Memory B cell (primary cell): Measurements from ENCODE around the gene PNPLA5.

ENCODE experiments used
- ATAC-seq: fragments of 150-1000 bp; cut with Tn5 transposase; 2 replicates; pipeline ENCODE4 v1.10.0; 2021; ENCODE audit warnings: low read depth, mild to moderate bottlenecking, moderate library complexity
- DNase-seq, 2 donors: peaks; one replicate each; pipeline ENCODE4 v3.0.0; 2022; ENCODE audit warnings: low spot score in 2 of 2
- H3K27ac Mint-ChIP-seq: one replicate; pipeline ENCODE4 v1.8.0; 2022; ENCODE audit warnings: mild to moderate bottlenecking, moderate library complexity, mixed read lengths
- H3K27me3 Mint-ChIP-seq: one replicate; pipeline ENCODE4 v1.8.0; 2022; ENCODE audit warnings: mixed read lengths
- H3K36me3 Mint-ChIP-seq: one replicate; pipeline ENCODE4 v1.8.0; 2022; ENCODE audit warnings: mild to moderate bottlenecking, mixed read lengths
- H3K4me1 Mint-ChIP-seq: one replicate; pipeline ENCODE4 v1.8.0; 2022; ENCODE audit warnings: mixed read lengths
- H3K4me3 Mint-ChIP-seq: one replicate; pipeline ENCODE4 v1.8.0; 2022; ENCODE audit warnings: mild to moderate bottlenecking, moderate library complexity, mixed read lengths
- H3K9me3 Mint-ChIP-seq: one replicate; pipeline ENCODE4 v1.8.0; 2022; ENCODE audit warnings: mixed read lengths

PNPLA5 gene

DNA sequence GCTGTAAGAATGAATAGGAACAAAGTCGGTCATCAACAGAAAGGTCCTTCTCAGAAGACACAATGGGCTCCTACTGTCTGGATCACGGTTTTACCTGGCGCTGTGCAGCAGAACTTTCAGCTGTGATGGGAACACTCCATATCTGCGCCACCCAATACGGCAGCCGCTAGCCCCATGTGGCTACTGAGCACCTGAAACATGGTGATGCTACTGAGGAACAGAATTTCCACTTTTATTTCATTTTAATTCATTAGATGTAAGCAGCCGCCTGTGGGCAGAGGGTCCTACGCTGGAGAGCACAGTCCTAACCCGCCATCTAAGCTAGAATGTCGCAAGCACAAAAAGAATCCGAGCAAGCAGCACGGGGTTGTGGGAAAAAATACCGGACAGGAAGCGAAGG, 32.2 kb downstream of the PNPLA5 start:
- ATAC-seq (no peak), DNase-seq (no peak)
- peaks cover 9% of the 10 kb centered on the region for H3K9me3 Mint-ChIP-seq
- H3K27ac Mint-ChIP-seq, result no peak overlapping the region
- H3K4me1 Mint-ChIP-seq, result no peaks in the 10 kb centered on the region
- peaks cover 19% of the 10 kb centered on the region for H3K27me3 Mint-ChIP-seq
- H3K36me3 Mint-ChIP-seq, result peaks cover 3% of the 10 kb centered on the region
- H3K4me3 Mint-ChIP-seq, result no peak overlapping the region

DNA sequence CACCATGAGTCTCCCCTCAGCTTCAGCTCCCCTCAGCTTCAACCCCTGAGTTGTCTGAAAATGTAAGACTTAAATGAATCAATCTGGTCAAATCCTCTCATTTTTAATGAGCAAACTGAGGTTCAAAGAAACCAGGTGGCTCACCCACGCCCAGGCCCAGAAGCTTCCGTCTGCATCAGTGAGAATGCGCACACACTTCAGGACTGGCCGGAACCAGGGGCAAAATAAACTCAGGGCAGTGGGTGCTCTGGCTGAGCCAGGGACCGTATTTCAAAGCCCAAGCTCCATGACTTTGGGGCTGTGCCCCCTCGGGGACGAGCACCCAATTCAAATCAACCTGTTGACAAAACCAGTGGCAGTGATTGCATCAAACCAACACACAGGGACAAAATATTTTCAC, 32.6 kb downstream of the PNPLA5 start:
- Mint-ChIP-seq H3K4me3 (no peak overlapping the region), H3K9me3 (peaks cover 9% of the 10 kb centered on the region), H3K36me3 (peaks cover 3% of the 10 kb centered on the region), H3K27me3 (peaks cover 19% of the 10 kb centered on the region), H3K27ac (no peak overlapping the region), H3K4me1 (no peaks in the 10 kb centered on the region)
- ATAC-seq (no peak), DNase-seq (no peak)

GRCh38 chr22:43858156-43858895, 33.5 kb downstream of the PNPLA5 start:
- ATAC-seq (no peak), DNase-seq (no peak)
- H3K36me3 Mint-ChIP-seq, result peaks cover 3% of the 10 kb centered on the region
- H3K27me3 Mint-ChIP-seq, result peaks cover 13% of the 10 kb centered on the region
- H3K4me1 Mint-ChIP-seq, result no peaks in the 10 kb centered on the region
- H3K27ac Mint-ChIP-seq, result no peak overlapping the region
- peaks cover 9% of the 10 kb centered on the region for H3K9me3 Mint-ChIP-seq
- no peak overlapping the region for H3K4me3 Mint-ChIP-seq

- no peak for DNase-seq
- Mint-ChIP-seq H3K4me3 (no peak overlapping the region), H3K9me3 (peaks cover 9% of the 10 kb centered on the region), H3K36me3 (peaks cover 3% of the 10 kb centered on the region), H3K4me1 (no peaks in the 10 kb centered on the region), H3K27me3 (peaks cover 13% of the 10 kb centered on the region), H3K27ac (no peak overlapping the region)
- no peak for ATAC-seq
Observed at GRCh38 chr22:43857367-43857766, 34.4 kb downstream of the PNPLA5 start.

DNA sequence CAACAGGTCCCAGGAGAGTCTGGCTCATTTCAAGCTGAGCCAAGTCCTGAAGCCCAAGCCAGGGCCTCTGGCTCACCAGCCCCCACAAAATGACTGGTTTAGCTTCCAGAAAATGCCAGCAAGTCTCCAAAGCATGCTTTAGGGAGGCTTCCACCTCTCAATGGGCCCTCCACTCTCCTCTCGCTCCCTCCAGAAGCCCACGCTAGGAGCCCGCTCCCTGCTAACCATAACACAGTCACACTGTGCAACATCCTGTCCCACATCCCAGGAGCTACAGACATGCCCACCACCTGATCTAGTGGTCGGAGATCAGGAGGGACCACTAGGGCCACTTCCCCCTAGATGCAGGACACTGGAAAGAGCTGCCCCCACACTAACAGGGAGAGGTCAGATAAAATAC, 36.4 kb downstream of the PNPLA5 start:
- Mint-ChIP-seq H3K9me3 (peaks cover 9% of the 10 kb centered on the region), H3K27ac (no peak overlapping the region), H3K27me3 (peaks cover 15% of the 10 kb centered on the region)

DNA sequence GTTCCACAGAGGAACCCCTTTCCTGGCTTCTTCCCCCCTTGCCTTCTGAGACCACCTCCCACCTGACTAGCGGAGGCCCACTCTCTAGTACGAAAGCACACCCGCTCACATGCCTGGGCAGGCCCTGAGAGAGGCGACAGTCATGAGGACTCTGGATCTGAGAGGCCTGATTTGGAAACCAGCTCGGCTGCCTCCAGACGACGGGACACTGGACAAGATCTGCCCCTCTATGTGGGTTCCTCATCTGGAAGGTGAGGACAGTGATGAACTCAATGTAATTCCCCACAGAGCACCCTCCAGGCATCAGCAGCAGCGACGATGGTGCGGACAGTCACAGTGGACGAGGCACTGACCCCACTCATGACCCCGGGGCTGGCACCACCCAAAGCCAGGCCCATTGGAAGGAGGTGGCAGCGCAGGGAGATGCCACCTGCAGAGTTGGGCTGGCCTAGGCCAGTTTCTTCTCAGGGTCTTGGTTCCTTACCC, 37.0 kb downstream of the PNPLA5 start:
- no peak overlapping the region for H3K27ac Mint-ChIP-seq
- no peak overlapping the region for H3K4me3 Mint-ChIP-seq
- no peak for DNase-seq
- peaks cover 15% of the 10 kb centered on the region for H3K27me3 Mint-ChIP-seq
- peaks cover 9% of the 10 kb centered on the region for H3K9me3 Mint-ChIP-seq
- H3K36me3 Mint-ChIP-seq, result peaks cover 3% of the 10 kb centered on the region
- ATAC-seq, result no peak
- H3K4me1 Mint-ChIP-seq, result no peaks in the 10 kb centered on the region

More for the DNA sequence above, 36.4 kb downstream of the PNPLA5 start:
- Mint-ChIP-seq H3K4me1 (no peaks in the 10 kb centered on the region), H3K36me3 (peaks cover 3% of the 10 kb centered on the region), H3K4me3 (no peak overlapping the region)
- no peak for ATAC-seq
- DNase-seq, result no peak

DNA sequence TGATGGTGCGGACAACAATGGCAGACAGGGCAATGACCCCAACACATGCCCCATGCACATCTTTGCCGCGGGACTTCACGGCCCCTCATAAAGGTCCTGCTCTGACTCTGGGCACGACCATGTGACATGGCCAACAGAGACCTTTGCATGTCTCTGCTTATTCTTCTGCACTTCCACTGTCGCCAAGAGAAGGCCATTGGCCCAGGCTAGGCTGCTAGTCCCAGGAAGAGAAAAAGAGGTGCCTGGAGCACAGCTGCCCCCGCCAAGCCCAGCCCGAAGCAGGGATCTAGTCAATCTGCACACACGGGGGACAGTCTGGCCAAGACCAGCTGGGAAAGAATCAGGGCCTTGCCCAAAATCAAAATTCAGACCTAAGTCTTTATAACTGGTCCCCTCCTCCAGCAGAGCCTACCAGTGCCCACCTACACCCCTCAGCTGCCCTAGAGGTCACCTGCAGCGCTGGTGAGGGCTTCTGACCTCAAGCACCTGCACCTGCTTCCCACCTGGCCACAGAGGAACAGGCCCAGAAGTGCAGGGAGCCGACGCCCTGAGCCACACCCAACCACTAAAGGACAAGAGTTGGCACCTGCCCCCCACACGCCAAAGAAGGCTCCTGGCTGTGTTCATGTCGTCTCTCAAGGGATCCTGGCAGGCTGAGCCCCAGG, 37.6 kb downstream of the PNPLA5 start:
- Mint-ChIP-seq H3K36me3 (peaks cover 3% of the 10 kb centered on the region), H3K4me3 (no peak overlapping the region), H3K9me3 (peaks cover 9% of the 10 kb centered on the region), H3K27me3 (peaks cover 15% of the 10 kb centered on the region), H3K27ac (no peak overlapping the region), H3K4me1 (no peaks in the 10 kb centered on the region)
- no peak for DNase-seq
- ATAC-seq, result no peak

DNA sequence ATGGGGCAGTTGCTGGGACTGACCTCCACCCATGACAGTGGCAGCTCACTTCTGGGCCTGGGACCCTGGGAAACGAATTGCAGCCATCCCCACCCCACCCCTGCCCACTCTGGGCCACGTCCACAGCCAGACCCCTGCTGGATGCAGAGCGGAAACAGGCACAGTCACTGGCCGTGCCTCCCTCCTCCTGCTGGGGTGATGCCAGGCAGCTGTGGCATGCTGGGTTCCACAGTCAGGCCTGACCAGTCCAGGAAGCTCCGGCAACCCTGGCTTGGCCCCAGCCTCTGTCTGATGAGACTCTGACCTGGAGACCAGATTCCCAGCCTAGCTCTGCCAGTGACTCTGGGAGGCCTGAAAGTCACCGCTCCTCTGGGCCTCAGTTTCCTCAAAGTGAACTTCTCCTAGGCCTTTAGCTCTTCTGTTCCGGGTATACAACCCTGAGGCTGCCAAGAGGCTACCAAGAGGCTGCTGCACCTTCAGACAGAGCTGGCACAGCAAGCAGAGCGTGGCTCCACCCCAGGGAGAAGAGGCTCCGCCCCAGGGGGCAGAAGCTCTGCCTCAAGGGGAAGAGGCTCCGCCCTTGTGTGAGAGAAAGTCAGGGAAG, 38.4 kb downstream of the PNPLA5 start:
- no peak overlapping the region for H3K4me3 Mint-ChIP-seq

GRCh38 chr22:43852573-43853327, 39.1 kb downstream of the PNPLA5 start:
- H3K4me3 Mint-ChIP-seq, result no peak overlapping the region
- H3K27ac Mint-ChIP-seq, result no peak overlapping the region
- DNase-seq, result no peak
- no peak for ATAC-seq
- peaks cover 9% of the 10 kb centered on the region for H3K9me3 Mint-ChIP-seq
- no peaks in the 10 kb centered on the region for H3K4me1 Mint-ChIP-seq
- peaks cover 3% of the 10 kb centered on the region for H3K36me3 Mint-ChIP-seq
- H3K27me3 Mint-ChIP-seq, result peaks cover 16% of the 10 kb centered on the region

More for the DNA sequence above, 38.4 kb downstream of the PNPLA5 start:
- Mint-ChIP-seq H3K4me1 (no peaks in the 10 kb centered on the region), H3K9me3 (peaks cover 9% of the 10 kb centered on the region), H3K27me3 (peaks cover 16% of the 10 kb centered on the region), H3K27ac (no peak overlapping the region), H3K36me3 (peaks cover 3% of the 10 kb centered on the region)
- no peak for DNase-seq
- no peak for ATAC-seq

GRCh38 chr22:43851979-43852307, 39.9 kb downstream of the PNPLA5 start:
- Mint-ChIP-seq H3K4me1 (no peaks in the 10 kb centered on the region), H3K9me3 (peaks cover 4% of the 10 kb centered on the region), H3K27ac (no peak overlapping the region), H3K36me3 (peaks cover 2% of the 10 kb centered on the region), H3K4me3 (no peak overlapping the region), H3K27me3 (peaks cover 14% of the 10 kb centered on the region)
- no peak for DNase-seq
- ATAC-seq, result no peak

DNA sequence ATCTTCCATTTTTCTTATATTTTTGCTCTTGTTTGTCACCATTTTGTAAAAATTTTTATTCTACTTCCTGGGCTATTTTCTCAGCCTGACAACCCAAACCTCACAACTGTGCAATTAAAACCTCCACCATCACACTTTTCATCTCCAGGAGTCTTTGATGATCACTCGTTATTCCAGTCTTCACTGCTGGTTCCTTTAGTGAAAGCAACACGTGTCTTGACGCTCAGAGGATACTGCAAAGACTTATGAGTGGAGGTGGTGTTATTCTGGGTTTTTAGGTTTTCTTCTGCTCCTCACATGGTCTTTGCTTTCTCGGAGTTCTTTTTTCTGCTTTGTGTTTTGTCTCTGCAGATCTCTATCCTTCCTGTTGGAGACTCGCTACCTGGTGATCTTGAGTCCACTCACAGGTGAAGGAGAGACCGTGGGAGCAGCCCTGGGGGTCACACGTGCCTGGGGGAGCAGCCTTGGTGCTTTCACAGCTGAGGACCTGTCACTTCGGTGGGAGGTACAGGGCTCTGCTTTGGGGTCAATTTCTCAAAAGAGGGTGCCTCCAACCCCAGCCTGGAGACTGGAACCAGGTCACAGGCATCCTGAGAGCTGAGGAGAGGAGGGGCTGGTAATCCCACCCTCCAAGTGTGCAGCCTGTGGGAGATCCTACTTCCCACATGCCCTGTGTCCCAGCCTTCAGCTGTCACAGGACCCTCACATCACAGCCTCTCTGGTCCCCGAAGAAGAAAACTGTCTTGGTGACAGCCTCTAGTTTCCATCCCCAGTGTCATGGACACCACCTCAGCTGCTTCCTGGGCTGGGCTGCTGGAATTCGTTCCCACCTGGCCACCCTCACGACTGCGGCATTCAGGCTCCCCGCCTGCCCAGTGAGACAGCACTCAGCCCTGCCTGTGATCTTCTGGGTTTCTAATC, 40.5 kb downstream of the PNPLA5 start:
- peaks cover under 1% of the 10 kb centered on the region for H3K9me3 Mint-ChIP-seq
- no peaks in the 10 kb centered on the region for H3K36me3 Mint-ChIP-seq
- no peaks in the 10 kb centered on the region for H3K4me1 Mint-ChIP-seq
- DNase-seq (no peak), ATAC-seq (no peak)
- no peak overlapping the region for H3K27ac Mint-ChIP-seq
- no peak overlapping the region for H3K4me3 Mint-ChIP-seq
- peaks cover 12% of the 10 kb centered on the region for H3K27me3 Mint-ChIP-seq

DNA sequence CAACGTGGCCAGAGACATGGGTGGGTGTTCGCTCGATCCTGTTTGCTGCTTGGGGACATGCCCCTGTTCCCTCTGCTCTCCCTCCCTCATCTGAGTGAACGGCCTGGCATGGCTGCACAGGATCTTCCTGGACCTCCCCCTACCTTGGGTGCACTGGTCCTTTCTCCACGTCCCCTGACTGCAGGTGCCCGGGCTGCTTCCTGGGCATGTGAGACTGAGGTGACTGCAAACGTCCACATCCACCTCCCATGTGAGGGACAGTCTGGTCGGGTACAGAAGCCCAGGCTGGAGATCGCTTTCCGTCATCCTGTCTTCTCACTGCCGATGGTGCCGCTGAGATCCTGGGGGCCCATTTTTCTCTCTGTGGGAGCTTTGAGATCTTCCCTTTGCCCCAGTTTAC, 41.3 kb downstream of the PNPLA5 start:
- no peak for ATAC-seq
- H3K9me3 Mint-ChIP-seq, result no peaks in the 10 kb centered on the region
- H3K27me3 Mint-ChIP-seq, result peaks cover 15% of the 10 kb centered on the region
- H3K27ac Mint-ChIP-seq, result no peak overlapping the region
- no peaks in the 10 kb centered on the region for H3K4me1 Mint-ChIP-seq
- H3K4me3 Mint-ChIP-seq, result no peak overlapping the region
- H3K36me3 Mint-ChIP-seq, result no peaks in the 10 kb centered on the region
- DNase-seq, result no peak

GRCh38 chr22:43849731-43850130, 42.1 kb downstream of the PNPLA5 start:
- no peak overlapping the region for H3K4me3 Mint-ChIP-seq
- peaks cover 19% of the 10 kb centered on the region for H3K27me3 Mint-ChIP-seq
- H3K4me1 Mint-ChIP-seq, result no peaks in the 10 kb centered on the region
- H3K27ac Mint-ChIP-seq, result no peak overlapping the region
- H3K36me3 Mint-ChIP-seq, result no peaks in the 10 kb centered on the region
- ATAC-seq (no peak), DNase-seq (no peak)
- no peaks in the 10 kb centered on the region for H3K9me3 Mint-ChIP-seq
